Loucy (cell line): ENCODE data around the gene CDC34.

Source experiments
- CTCF ChIP-seq: fragments of 200-600 bp; sonication (generic); conservative IDR thresholded peaks from 2 replicates; pipeline ENCODE4 v1.5.1; 2014; ENCODE audit warnings: mild to moderate bottlenecking, antibody characterized with exemption, low read length
- EZH2phosphoT487 ChIP-seq: fragments of 200-600 bp; IDR thresholded peaks from 2 replicates; pipeline ENCODE4 v1.6.1; 2018; ENCODE audit warnings: antibody characterized with exemption, mild to moderate bottlenecking, moderate library complexity, borderline replicate concordance

- TF ChIP-seq CTCF, result no peak
- TF ChIP-seq EZH2phosphoT487, result no peak
Observed at GRCh38 chr19:498511-498891, 33.1 kb upstream of the CDC34 start.
